SU-DHL-6 (cell line): ENCODE measurements around the gene CFAP97D2.

Experiments
- CTCF ChIP-seq: fragments of 200-600 bp; sonication (generic); IDR thresholded peaks from one replicate; pipeline ENCODE4 v1.5.1; 2017; ENCODE audit warnings: antibody characterized with exemption, mild to moderate bottlenecking, low read length, moderate library complexity; ENCODE audit not compliant: insufficient read depth, poor library complexity, severe bottlenecking
- EZH2phosphoT487 ChIP-seq: fragments of 200-600 bp; sonication (generic), shearing (Covaris generic); conservative IDR thresholded peaks from 2 replicates; pipeline ENCODE4 v1.6.1; 2018; ENCODE audit warnings: mild to moderate bottlenecking, antibody characterized with exemption, low read length, moderate library complexity, mixed read lengths

- TF ChIP-seq CTCF (no peak), EZH2phosphoT487 (no peak)
These were observed 55.2 kb downstream of the CFAP97D2 start for GRCh38 chr13:114234266-114234644.
